Chondrocyte (in vitro differentiated cells): ENCODE results near the gene COA1. TPM values are rescaled to one million over a fixed set of nuclear protein-coding genes. Genes with fewer than 3 reads are reported as not detected.
"Not testable (repeated sequence)": the region's sequence is repeated elsewhere in the genome, so short reads cannot be mapped to it uniquely, and the experiment has no call there.

ENCODE experiments used
- DNase-seq: peaks from one replicate; pipeline ENCODE4 v3.0.0; 2021; ENCODE audit warnings: mixed read lengths, low spot score
- H3K27ac Mint-ChIP-seq: one replicate; pipeline ENCODE4 v1.8.0; 2021; ENCODE audit warnings: mild to moderate bottlenecking, moderate library complexity, mixed read lengths; ENCODE audit not compliant: unreplicated experiment
- H3K27me3 Mint-ChIP-seq: 2 replicates; pipeline ENCODE4 v1.8.0; 2021; ENCODE audit warnings: low read depth, mixed read lengths
- H3K36me3 Mint-ChIP-seq: 2 replicates; pipeline ENCODE4 v1.8.0; 2021; ENCODE audit warnings: low read depth, mixed read lengths
- H3K4me1 Mint-ChIP-seq: 2 replicates; pipeline ENCODE4 v1.8.0; 2021; ENCODE audit warnings: low read depth, mild to moderate bottlenecking, mixed read lengths
- H3K4me3 Mint-ChIP-seq: one replicate; pipeline ENCODE4 v1.8.0; 2021; ENCODE audit warnings: mild to moderate bottlenecking, moderate library complexity, mixed read lengths; ENCODE audit not compliant: unreplicated experiment
- H3K9me3 Mint-ChIP-seq: 2 replicates; pipeline ENCODE4 v1.8.0; 2021; ENCODE audit warnings: low read depth, mixed read lengths
- total RNA-seq: library from RNA; stranded (reverse); gene quantifications from 3 replicates; pipeline ENCODE4 v1.2.1, GENCODE V29; 2021
- TF ChIP-seq, protein P1 (sequence below): fragments of 200-600 bp; sonication (generic); IDR thresholded peaks from 2 replicates; pipeline ENCODE4 v1.5.0; 2021; ENCODE audit warnings: antibody characterized with exemption, mild to moderate bottlenecking, moderate library complexity

The COA1 gene
- total RNA-seq, 1 donor from 2014 or later = 33.5 TPM

DNA sequence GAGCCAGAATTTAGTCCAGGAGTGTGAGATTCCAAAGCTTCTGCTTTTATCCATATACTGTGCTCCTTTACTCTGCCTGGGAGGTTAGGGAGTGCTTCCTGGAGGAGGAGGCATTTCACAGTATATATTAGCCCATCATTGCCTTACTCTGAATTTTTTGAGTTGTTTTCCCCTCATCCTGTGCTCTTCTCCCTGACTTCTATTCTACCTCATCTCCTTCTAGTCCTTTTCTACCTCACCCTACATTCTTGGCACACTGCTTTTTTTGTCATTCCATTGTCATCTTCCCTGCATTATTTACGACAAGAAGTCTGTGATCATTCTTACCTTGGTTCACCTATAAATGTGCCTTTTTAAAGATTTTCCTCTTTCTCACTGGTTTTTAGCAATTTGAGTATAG, 125.1 kb downstream of the COA1 start:
- Mint-ChIP-seq H3K4me1 (peaks cover 3% of the 10 kb centered on the region), H3K4me3 (no peak overlapping the region), H3K27ac (no peak overlapping the region), H3K9me3 (peaks cover 8% of the 10 kb centered on the region), H3K27me3 (no peaks in the 10 kb centered on the region), H3K36me3 (peaks cover 18% of the 10 kb centered on the region)
- TF ChIP-seq, protein P1, sequence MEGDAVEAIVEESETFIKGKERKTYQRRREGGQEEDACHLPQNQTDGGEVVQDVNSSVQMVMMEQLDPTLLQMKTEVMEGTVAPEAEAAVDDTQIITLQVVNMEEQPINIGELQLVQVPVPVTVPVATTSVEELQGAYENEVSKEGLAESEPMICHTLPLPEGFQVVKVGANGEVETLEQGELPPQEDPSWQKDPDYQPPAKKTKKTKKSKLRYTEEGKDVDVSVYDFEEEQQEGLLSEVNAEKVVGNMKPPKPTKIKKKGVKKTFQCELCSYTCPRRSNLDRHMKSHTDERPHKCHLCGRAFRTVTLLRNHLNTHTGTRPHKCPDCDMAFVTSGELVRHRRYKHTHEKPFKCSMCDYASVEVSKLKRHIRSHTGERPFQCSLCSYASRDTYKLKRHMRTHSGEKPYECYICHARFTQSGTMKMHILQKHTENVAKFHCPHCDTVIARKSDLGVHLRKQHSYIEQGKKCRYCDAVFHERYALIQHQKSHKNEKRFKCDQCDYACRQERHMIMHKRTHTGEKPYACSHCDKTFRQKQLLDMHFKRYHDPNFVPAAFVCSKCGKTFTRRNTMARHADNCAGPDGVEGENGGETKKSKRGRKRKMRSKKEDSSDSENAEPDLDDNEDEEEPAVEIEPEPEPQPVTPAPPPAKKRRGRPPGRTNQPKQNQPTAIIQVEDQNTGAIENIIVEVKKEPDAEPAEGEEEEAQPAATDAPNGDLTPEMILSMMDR = no peak
- no peak for DNase-seq

DNA sequence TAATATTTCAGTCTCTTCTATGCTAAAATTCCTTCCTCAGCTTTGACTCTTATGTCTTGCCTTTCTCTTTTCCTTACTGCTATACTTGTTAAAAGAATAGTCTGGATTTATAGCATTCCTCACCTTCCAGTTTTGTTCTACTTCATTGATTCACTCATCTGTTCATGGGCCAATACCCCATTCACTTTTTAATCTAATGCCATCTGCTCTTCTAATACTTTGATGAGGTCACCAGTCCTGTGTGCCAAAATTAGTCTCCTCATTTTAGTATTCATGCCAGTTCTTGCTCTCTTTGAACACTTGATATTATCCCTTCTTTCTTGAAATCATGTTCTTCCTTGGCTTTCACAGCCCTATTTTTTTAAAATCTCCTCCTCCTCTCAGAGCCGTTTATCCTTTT, 127.1 kb downstream of the COA1 start:
- TF ChIP-seq, protein P1 = no peak
- H3K4me3 Mint-ChIP-seq = no peak overlapping the region
- no peaks in the 10 kb centered on the region for H3K27me3 Mint-ChIP-seq
- no peak for DNase-seq
- peaks cover 8% of the 10 kb centered on the region for H3K9me3 Mint-ChIP-seq
- H3K27ac Mint-ChIP-seq = no peak overlapping the region
- H3K36me3 Mint-ChIP-seq = peaks cover 13% of the 10 kb centered on the region
- peaks cover 3% of the 10 kb centered on the region for H3K4me1 Mint-ChIP-seq

DNA sequence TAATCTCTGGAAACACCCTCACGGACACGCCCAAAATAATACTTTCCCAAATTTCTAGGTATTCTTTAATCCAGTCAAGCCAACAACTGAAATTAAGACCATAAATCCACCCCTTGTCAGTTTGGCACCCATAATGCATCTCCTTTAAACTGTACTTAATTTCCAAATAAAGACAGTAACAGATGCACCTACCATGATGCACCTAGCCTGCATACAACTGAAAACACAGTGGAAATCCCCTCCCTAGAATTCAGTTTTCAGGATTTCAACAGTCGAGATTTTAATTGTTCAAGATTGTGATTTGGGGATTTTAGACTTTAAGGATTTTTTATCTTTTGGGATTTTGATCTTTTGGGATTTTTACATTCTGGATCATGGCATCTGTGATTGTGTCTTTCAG, 129.3 kb downstream of the COA1 start:
- Mint-ChIP-seq H3K36me3 (peaks cover 15% of the 10 kb centered on the region), H3K27ac (no peak overlapping the region), H3K9me3 (peaks cover 8% of the 10 kb centered on the region), H3K4me3 (no peak overlapping the region), H3K27me3 (no peaks in the 10 kb centered on the region), H3K4me1 (peaks cover 18% of the 10 kb centered on the region)
- no peak for DNase-seq
- TF ChIP-seq, protein P1 = no peak

DNA sequence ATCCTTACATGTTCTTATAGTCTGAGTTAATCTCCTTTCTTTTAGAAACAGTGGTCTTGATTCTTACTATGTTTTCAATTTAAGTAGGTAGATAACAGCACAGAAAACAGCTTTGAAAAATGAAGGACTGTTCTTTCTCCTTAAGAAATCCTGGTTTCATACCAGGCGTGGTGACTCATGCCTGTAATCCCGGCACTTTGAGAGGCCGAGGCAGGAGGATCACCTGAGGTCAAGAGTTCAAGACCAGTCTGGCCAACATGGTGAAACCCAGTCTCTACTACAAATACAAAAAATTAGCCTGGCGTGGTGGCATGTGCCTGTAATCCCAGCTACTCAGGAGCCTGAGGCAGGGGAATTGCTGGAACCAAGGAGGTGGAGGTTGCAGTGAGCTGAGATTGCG, 132.9 kb downstream of the COA1 start:
- H3K4me3 Mint-ChIP-seq, H3K36me3 Mint-ChIP-seq, H3K27me3 Mint-ChIP-seq, H3K9me3 Mint-ChIP-seq, DNase-seq: not testable (repeated sequence)
- peak overlapping the region; percentile 73 for H3K27ac Mint-ChIP-seq
- peaks cover 53% of the 10 kb centered on the region for H3K4me1 Mint-ChIP-seq

DNA sequence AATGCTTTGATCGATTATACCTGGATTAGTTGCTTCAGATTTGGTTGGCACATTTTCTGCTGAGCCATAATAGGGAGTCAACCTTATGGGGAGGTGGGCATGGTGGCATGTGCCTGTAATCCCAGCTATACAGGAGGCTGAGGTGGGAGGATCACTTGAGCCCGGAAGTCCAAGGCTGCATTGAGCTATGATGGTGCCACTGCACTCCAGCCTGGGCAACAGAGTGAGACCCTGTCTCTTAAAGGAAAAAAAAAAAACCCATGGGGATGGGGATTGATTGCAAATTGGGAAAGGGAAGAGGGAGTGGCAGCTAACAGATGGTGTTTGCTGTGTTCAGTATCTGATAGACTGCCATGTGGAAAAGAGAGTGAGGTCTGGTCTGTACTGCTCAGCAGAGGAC, 135.3 kb downstream of the COA1 start:
- Mint-ChIP-seq H3K27ac (peak overlapping the region; percentile 49), H3K36me3 (peaks cover 4% of the 10 kb centered on the region), H3K9me3 (peaks cover 3% of the 10 kb centered on the region), H3K4me3 (no peak overlapping the region), H3K4me1 (peaks cover 73% of the 10 kb centered on the region), H3K27me3 (no peaks in the 10 kb centered on the region)
- DNase-seq = no peak
- TF ChIP-seq, protein P1 = no peak

DNA sequence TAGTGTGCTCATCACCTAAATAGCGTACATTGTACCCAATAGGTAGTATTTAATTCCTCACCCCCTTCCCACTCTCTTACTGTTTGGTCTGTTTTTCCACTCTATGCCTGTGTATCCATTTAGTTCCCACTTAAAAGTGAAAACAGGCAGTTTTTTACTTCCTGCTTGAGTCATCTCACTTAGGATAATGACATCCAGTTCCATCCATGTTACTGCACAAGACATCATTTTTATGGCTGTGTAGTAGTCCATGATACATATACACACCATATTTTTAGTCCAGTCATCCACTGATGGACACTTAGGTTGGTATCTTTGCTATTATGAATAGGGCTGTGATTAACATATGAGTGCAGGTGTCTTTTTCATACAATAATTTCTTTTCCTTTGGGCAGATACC, 136.3 kb downstream of the COA1 start:
- Mint-ChIP-seq H3K4me1 (peaks cover 83% of the 10 kb centered on the region), H3K27ac (peak overlapping the region; percentile 72), H3K9me3 (peaks cover 3% of the 10 kb centered on the region), H3K36me3 (peaks cover 2% of the 10 kb centered on the region), H3K27me3 (no peaks in the 10 kb centered on the region), H3K4me3 (no peak overlapping the region)
- DNase-seq = no peak
- TF ChIP-seq, protein P1 = no peak
